BLaER1 (cell line): ENCODE data around the gene APOBEC3A.
A peak's percentile ranks its signal among the peaks of the same experiment; 100 is the strongest.
"Not testable (repeated sequence)": the region's sequence is repeated elsewhere in the genome, so short reads cannot be mapped to it uniquely, and the experiment has no call there.

Experiments
- H3K27ac ChIP-seq: shearing (Covaris generic); formaldehyde crosslinking; 2 replicates; pipeline ENCODE4 v1.8.1; 2022
- H3K27me3 ChIP-seq: shearing (Covaris generic); formaldehyde crosslinking; 2 replicates; pipeline ENCODE4 v1.8.1; 2022
- H3K36me3 ChIP-seq: shearing (Covaris generic); formaldehyde crosslinking; 2 replicates; pipeline ENCODE4 v1.8.1; 2022
- H3K4me1 ChIP-seq: shearing (Covaris generic); formaldehyde crosslinking; 2 replicates; pipeline ENCODE4 v1.8.1; 2022
- H3K4me2 ChIP-seq: shearing (Covaris generic); formaldehyde crosslinking; 2 replicates; pipeline ENCODE4 v1.8.1; 2022
- H3K4me3 ChIP-seq: shearing (Covaris generic); formaldehyde crosslinking; 2 replicates; pipeline ENCODE4 v1.8.1; 2022
- H3K9ac ChIP-seq: shearing (Covaris generic); formaldehyde crosslinking; 2 replicates; pipeline ENCODE4 v1.8.1; 2022
- H3K9me3 ChIP-seq: shearing (Covaris generic); formaldehyde crosslinking; 2 replicates; pipeline ENCODE4 v1.8.1; 2022
- H4K20me1 ChIP-seq: shearing (Covaris generic); formaldehyde crosslinking; 2 replicates; pipeline ENCODE4 v1.8.1; 2022
- Cebpa-rat ChIP-seq: shearing (Covaris generic); IDR thresholded peaks from 2 replicates; pipeline ENCODE4 v1.8.1; 2022

Gene APOBEC3A

DNA sequence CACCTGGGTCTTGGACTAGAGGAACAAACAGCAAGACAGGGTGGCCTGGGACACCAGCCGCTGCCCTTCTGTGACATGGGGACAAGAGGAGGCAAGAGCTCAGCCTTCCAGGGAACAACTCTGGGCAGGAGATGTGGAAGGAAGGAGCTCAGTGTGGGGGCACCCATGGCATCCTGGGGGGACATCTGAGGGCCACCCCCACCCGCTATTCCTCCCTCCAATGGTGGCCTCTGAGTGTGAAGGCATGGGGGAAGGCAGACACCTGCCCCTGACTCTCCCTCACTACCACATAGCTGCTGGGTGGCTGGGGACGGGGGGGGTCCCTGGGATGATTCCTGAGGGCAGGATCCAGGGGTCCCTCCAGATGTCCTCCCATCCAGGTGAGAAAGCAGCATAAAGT, 29.2 kb downstream of the APOBEC3A start:
- Histone ChIP-seq H3K27me3 (no peaks in the 10 kb centered on the region), H3K9me3 (peaks cover 20% of the 10 kb centered on the region), H3K4me3 (no peak overlapping the region), H3K27ac (0 out of 2 replicates have a peak overlapping the region, but pooled peaks have one; percentile 13), H3K9ac (no peak overlapping the region), H4K20me1 (no peaks in the 10 kb centered on the region), H3K36me3 (no peaks in the 10 kb centered on the region), H3K4me2 (no peak overlapping the region), H3K4me1 (peaks cover 41% of the 10 kb centered on the region)
- no peak for TF ChIP-seq Cebpa-rat

- Histone ChIP-seq H3K27me3 (no peaks in the 10 kb centered on the region), H3K4me1 (peaks cover 34% of the 10 kb centered on the region), H3K9me3 (peaks cover 20% of the 10 kb centered on the region), H3K4me2 (no peak overlapping the region), H3K36me3 (no peaks in the 10 kb centered on the region), H3K27ac (0 out of 2 replicates have a peak overlapping the region, but pooled peaks have one; percentile 13), H3K9ac (no peak overlapping the region), H3K4me3 (no peak overlapping the region), H4K20me1 (no peaks in the 10 kb centered on the region)
- TF ChIP-seq Cebpa-rat, result no peak
Measured at GRCh38 chr22:38987171-38987895, 29.9 kb downstream of the APOBEC3A start.

DNA sequence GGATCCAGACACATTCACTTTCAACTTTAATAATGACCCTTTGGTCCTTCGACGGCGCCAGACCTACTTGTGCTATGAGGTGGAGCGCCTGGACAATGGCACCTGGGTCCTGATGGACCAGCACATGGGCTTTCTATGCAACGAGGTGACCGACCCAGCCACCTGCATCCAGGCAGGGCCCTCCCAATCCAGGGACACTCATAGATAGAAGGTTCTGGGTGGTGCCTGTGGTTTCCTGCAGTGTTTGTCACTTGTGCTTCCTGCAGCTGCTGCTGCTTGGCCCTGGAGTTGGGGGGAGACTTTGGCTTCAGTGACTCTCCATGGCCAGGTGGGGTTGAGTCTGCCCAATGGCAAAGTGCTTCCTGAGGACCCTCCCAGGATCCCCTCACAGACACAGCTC, 32.1 kb downstream of the APOBEC3A start:
- Histone ChIP-seq H3K4me3 (no peak overlapping the region), H3K4me1 (peaks cover 38% of the 10 kb centered on the region), H3K9me3 (peaks cover 5% of the 10 kb centered on the region), H3K27me3 (no peaks in the 10 kb centered on the region), H3K27ac (peak overlapping the region; percentile 74), H3K36me3 (no peaks in the 10 kb centered on the region), H4K20me1 (no peaks in the 10 kb centered on the region), H3K9ac (no peak overlapping the region), H3K4me2 (peak overlapping the region; percentile 71)
- TF ChIP-seq Cebpa-rat, result no peak

DNA sequence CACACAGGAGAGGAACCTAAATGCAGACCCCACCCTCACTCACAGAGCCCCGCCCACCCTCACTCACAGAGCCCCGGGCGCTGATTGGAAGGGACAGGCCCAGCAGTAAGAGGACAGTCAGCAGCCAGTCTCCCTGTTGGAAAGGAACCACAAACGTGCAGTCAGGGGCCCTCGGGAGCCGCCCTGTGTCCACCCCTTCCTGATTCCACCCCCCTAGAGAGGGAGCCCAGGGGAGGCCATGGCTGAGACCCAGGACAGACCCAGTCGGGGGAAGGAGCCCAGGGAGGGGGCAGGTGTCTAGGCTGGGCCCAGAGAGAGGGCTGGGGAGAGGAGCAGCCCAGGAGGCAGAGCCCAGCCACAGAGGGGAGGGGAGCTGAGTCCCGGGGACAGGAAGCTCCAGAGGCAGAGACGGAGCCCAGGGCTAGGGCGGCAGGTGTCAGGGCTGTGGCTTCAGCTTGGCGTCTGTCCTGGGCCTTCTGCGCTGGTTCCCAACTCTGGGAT, 35.5 kb downstream of the APOBEC3A start:
- H3K4me3 ChIP-seq, H3K27ac ChIP-seq, H3K36me3 ChIP-seq, H3K9me3 ChIP-seq, H3K27me3 ChIP-seq, H3K9ac ChIP-seq, H4K20me1 ChIP-seq: not testable (repeated sequence)
- Histone ChIP-seq H3K4me1 (peaks cover 31% of the 10 kb centered on the region), H3K4me2 (peak overlapping the region; percentile 56)

GRCh38 chr22:38996105-38996504, 38.7 kb downstream of the APOBEC3A start:
- Histone ChIP-seq H3K4me1 (peaks cover 9% of the 10 kb centered on the region), H3K27me3 (no peaks in the 10 kb centered on the region), H3K9ac (no peak overlapping the region), H3K27ac (no peak overlapping the region), H3K36me3 (no peaks in the 10 kb centered on the region), H3K4me2 (no peak overlapping the region), H3K4me3 (no peak overlapping the region), H3K9me3 (peaks cover 17% of the 10 kb centered on the region; the same call in 1 of the 2 replicates), H4K20me1 (no peaks in the 10 kb centered on the region)
- no peak for TF ChIP-seq Cebpa-rat

- peaks cover 13% of the 10 kb centered on the region for H3K4me1 ChIP-seq
- no peaks in the 10 kb centered on the region for H3K36me3 ChIP-seq
- no peak overlapping the region for H3K4me2 ChIP-seq
- no peaks in the 10 kb centered on the region for H4K20me1 ChIP-seq
- no peaks in the 10 kb centered on the region for H3K27me3 ChIP-seq
- no peak for TF ChIP-seq Cebpa-rat
- no peak overlapping the region for H3K4me3 ChIP-seq
- no peak overlapping the region for H3K9ac ChIP-seq
- peaks cover 17% of the 10 kb centered on the region; the same call in 1 of the 2 replicates for H3K9me3 ChIP-seq
- H3K27ac ChIP-seq, result no peak overlapping the region
Measured at GRCh38 chr22:38997518-38997917, 40.1 kb downstream of the APOBEC3A start.

- TF ChIP-seq Cebpa-rat, result no peak
- Histone ChIP-seq H3K4me1 (peaks cover 17% of the 10 kb centered on the region), H3K36me3 (no peaks in the 10 kb centered on the region), H3K4me2 (peak overlapping the region; percentile 67), H4K20me1 (no peaks in the 10 kb centered on the region), H3K9me3 (peaks cover 8% of the 10 kb centered on the region; the same call in 1 of the 2 replicates), H3K27ac (no peak overlapping the region; the same call in 1 of the 2 replicates), H3K27me3 (no peaks in the 10 kb centered on the region), H3K9ac (no peak overlapping the region), H3K4me3 (no peak overlapping the region)
Measured at GRCh38 chr22:39003165-39003638, 45.8 kb downstream of the APOBEC3A start.

GRCh38 chr22:39007177-39007576, 49.8 kb downstream of the APOBEC3A start:
- Histone ChIP-seq H3K36me3 (no peaks in the 10 kb centered on the region), H3K27ac (no peak overlapping the region), H3K4me1 (peaks cover 29% of the 10 kb centered on the region), H3K4me2 (no peak overlapping the region), H4K20me1 (no peaks in the 10 kb centered on the region), H3K27me3 (no peaks in the 10 kb centered on the region), H3K4me3 (no peak overlapping the region), H3K9me3 (no peaks in the 10 kb centered on the region), H3K9ac (no peak overlapping the region)
- TF ChIP-seq Cebpa-rat, result no peak

- not testable (repeated sequence) for H3K27me3 ChIP-seq, H3K27ac ChIP-seq, H3K4me2 ChIP-seq, H3K4me3 ChIP-seq, H3K36me3 ChIP-seq, H3K9ac ChIP-seq, H3K9me3 ChIP-seq, H4K20me1 ChIP-seq
- H3K4me1 ChIP-seq, result peaks cover 23% of the 10 kb centered on the region
Measured at GRCh38 chr22:39008271-39008850, 51.0 kb downstream of the APOBEC3A start.

- no peak for TF ChIP-seq Cebpa-rat
- Histone ChIP-seq H3K27me3 (no peaks in the 10 kb centered on the region), H3K4me3 (no peak overlapping the region), H3K9ac (no peak overlapping the region), H3K36me3 (no peaks in the 10 kb centered on the region), H3K4me1 (peaks cover 39% of the 10 kb centered on the region), H3K4me2 (peak overlapping the region; percentile 60), H4K20me1 (no peaks in the 10 kb centered on the region), H3K9me3 (no peaks in the 10 kb centered on the region), H3K27ac (no peak overlapping the region)
Measured at GRCh38 chr22:39010946-39011345, 53.5 kb downstream of the APOBEC3A start.
